Neutrophil (primary cell): ENCODE data around the gene ZBTB39.
"Not testable (repeated sequence)": the region's sequence is repeated elsewhere in the genome, so short reads cannot be mapped to it uniquely, and the experiment has no call there.

Source experiments
- H3K27ac ChIP-seq: fragments of 200-600 bp; sonication (generic); 2 replicates; pipeline ENCODE4 v1.5.1; 2016; ENCODE audit warnings: mild to moderate bottlenecking, moderate library complexity
- H3K27me3 ChIP-seq: fragments of 200-600 bp; sonication (generic); 2 replicates; pipeline ENCODE4 v1.6.0; 2016; ENCODE audit warnings: mild to moderate bottlenecking
- H3K36me3 ChIP-seq: fragments of 200-600 bp; sonication (generic); 2 replicates; pipeline ENCODE4 v1.5.1; 2017
- H3K4me1 ChIP-seq, 2 experiments: fragments of 200-600 bp in 1 of 2; sonication (generic) in 1 of 2; 1 replicate in 1 of 2; 2 replicates in 1 of 2; pipeline versions ENCODE4 v1.5.1 to v1.6.1; 2013 to 2016; ENCODE audit warnings: low read depth in 1 of 2, low read length in 1 of 2, mild to moderate bottlenecking in 1 of 2, moderate library complexity in 1 of 2; ENCODE audit not compliant: control insufficient read depth in 1 of 2, insufficient read depth in 1 of 2
- H3K4me3 ChIP-seq, 2 experiments: fragments of 200-600 bp in 1 of 2; sonication (generic) in 1 of 2; 1 replicate in 1 of 2; 2 replicates in 1 of 2; pipeline ENCODE4 v1.5.1; 2013 to 2016; ENCODE audit warnings: low read depth in 1 of 2, low read length in 1 of 2, mild to moderate bottlenecking in 1 of 2, moderate library complexity in 1 of 2
- H3K9me3 ChIP-seq: fragments of 200-600 bp; sonication (generic); 2 replicates; pipeline ENCODE4 v1.5.1; 2016
- TF ChIP-seq, protein P1 (sequence below): fragments of 200-600 bp; sonication (generic); IDR thresholded peaks from 2 replicates; pipeline ENCODE4 v1.5.1; 2016; ENCODE audit warnings: antibody characterized with exemption

The ZBTB39 gene

DNA sequence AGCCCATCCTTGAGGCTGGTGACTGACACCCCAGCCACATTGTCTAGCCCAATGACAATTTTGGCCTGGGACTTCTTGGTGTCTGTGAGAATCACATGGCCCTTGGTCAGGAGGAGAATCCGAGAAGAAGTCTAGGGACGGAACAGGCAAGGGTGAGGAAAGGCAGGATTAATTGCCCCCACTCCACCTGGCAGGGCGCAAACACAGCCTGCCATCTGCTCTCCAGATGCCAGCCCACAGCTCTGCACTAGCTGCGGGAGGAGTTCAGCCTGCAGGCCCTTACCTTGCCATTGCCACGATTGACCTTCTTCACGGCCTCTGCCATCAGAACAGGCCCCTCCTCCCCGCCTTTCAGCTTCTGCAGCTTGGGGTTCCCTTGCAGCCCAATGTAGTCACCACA, 23.1 kb upstream of the ZBTB39 start:
- Histone ChIP-seq H3K4me1 (peaks cover 0 to 6% of the 10 kb centered on the region in 2 experiments), H3K4me3 (no peak overlapping the region), H3K27ac (no peak overlapping the region), H3K27me3 (peaks cover 5% of the 10 kb centered on the region), H3K36me3 (no peaks in the 10 kb centered on the region), H3K9me3 (no peaks in the 10 kb centered on the region)
- TF ChIP-seq, protein P1, sequence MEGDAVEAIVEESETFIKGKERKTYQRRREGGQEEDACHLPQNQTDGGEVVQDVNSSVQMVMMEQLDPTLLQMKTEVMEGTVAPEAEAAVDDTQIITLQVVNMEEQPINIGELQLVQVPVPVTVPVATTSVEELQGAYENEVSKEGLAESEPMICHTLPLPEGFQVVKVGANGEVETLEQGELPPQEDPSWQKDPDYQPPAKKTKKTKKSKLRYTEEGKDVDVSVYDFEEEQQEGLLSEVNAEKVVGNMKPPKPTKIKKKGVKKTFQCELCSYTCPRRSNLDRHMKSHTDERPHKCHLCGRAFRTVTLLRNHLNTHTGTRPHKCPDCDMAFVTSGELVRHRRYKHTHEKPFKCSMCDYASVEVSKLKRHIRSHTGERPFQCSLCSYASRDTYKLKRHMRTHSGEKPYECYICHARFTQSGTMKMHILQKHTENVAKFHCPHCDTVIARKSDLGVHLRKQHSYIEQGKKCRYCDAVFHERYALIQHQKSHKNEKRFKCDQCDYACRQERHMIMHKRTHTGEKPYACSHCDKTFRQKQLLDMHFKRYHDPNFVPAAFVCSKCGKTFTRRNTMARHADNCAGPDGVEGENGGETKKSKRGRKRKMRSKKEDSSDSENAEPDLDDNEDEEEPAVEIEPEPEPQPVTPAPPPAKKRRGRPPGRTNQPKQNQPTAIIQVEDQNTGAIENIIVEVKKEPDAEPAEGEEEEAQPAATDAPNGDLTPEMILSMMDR, result no peak

DNA sequence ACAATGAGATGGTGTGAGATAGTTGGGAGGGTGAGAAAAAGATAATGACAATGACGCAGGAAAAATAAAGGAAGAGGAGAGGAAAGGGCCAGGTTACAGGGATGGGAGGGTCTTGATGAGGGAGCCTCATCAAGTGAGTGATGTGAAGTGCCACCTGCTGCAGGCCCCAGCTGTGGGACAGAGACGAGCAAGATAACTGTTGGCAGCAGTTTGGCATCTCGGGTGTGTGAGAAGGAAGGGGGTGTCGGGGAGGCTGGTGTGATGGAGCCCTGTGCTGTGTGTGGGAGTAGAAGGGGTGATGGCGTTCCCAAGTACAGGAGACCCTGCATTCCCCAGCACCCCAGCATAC, 21.4 kb upstream of the ZBTB39 start:
- TF ChIP-seq, protein P1, result no peak
- peaks cover 0 to 6% of the 10 kb centered on the region in 2 experiments for H3K4me1 ChIP-seq
- H3K9me3 ChIP-seq, result no peaks in the 10 kb centered on the region
- H3K36me3 ChIP-seq, result no peaks in the 10 kb centered on the region
- H3K27me3 ChIP-seq, result peaks cover 5% of the 10 kb centered on the region
- H3K27ac ChIP-seq, result no peak overlapping the region
- no peak overlapping the region for H3K4me3 ChIP-seq

DNA sequence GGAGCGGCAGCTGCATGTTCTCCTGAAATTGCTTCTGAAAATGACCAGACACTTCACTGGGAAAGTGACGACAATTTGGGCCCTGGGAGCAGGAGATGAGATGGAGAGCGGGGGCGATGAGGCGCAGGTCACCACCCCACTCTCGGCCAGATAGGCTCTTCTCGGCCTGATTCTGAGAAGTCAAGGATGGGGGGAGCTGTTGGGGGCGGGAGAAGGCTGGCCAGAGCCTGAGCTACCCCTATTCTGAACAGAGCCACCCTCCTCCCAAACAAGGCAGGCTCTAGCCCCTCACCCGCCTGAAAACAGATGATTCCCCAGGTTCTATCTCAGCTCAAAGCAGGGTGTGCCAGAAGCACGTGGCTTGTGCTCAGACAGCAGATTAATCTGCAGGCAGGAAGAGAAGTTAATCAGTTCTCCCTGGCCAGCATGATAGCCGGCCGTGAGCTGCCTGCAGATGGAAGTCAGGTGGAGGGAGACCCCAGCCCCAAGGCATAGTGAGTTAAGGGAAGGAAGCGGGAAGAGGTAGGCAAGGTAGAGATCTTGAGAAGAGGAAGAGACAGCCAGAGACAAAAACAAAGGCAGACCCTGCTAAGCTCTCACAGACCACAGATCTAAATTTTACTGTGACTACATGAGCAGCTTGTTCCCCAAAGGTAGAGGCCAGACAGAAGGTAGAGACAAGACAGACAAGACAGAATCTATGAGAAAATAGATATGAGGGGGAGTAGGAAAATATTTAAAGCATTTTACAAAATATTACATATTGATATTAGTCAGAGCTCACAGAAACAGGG, 20.9 kb upstream of the ZBTB39 start:
- H3K4me1 ChIP-seq, result peaks cover 0 to 6% of the 10 kb centered on the region in 2 experiments
- no peaks in the 10 kb centered on the region for H3K36me3 ChIP-seq
- H3K4me3 ChIP-seq, result no peak overlapping the region
- no peak overlapping the region for H3K27ac ChIP-seq
- H3K27me3 ChIP-seq, result peaks cover 5% of the 10 kb centered on the region
- TF ChIP-seq, protein P1, result no peak
- no peaks in the 10 kb centered on the region for H3K9me3 ChIP-seq

DNA sequence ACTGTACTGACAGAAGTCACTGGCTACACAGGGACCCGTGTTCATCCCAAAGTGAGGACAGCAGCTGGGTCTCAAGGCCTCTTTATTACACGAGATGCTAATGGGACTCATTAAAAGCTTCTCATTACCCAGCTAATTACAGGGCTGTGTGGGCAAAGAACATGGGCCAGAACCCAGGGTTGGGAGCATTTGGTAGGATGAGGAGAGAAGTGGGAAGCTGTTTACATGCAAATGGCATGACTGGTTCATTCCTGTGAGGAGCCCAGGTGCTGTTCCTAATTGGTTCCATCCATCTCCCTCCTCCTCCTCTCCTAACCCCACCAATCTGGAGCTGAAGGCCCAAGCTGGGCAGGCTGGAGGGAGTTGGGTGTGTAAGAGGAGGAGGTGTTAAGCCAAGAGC, 18.9 kb upstream of the ZBTB39 start:
- Histone ChIP-seq H3K4me1 (no peaks in the 10 kb centered on the region), H3K9me3 (no peaks in the 10 kb centered on the region), H3K27ac (no peak overlapping the region), H3K4me3 (no peak overlapping the region), H3K27me3 (peaks cover 5% of the 10 kb centered on the region), H3K36me3 (no peaks in the 10 kb centered on the region)
- TF ChIP-seq, protein P1, result no peak

DNA sequence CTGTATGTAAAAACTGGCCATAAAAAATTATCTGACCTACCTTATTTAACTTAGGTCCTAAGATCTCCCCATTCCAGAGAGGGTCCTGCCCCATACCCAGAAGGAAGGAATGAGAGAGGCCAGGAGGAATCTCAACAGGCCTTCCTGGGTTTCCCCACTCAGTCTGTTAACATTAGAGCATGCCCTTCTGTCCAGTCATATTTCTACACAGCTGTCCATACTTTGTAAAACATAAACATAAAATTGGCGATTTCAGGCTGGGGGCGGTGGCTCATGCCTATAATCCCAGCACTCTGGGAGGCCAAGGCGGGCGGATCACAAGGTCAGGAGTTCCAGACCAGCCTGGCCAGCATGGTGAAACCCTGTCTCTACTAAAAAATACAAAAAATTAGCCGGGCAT, 16.0 kb upstream of the ZBTB39 start:
- H3K9me3 ChIP-seq, H3K36me3 ChIP-seq: not testable (repeated sequence)

DNA sequence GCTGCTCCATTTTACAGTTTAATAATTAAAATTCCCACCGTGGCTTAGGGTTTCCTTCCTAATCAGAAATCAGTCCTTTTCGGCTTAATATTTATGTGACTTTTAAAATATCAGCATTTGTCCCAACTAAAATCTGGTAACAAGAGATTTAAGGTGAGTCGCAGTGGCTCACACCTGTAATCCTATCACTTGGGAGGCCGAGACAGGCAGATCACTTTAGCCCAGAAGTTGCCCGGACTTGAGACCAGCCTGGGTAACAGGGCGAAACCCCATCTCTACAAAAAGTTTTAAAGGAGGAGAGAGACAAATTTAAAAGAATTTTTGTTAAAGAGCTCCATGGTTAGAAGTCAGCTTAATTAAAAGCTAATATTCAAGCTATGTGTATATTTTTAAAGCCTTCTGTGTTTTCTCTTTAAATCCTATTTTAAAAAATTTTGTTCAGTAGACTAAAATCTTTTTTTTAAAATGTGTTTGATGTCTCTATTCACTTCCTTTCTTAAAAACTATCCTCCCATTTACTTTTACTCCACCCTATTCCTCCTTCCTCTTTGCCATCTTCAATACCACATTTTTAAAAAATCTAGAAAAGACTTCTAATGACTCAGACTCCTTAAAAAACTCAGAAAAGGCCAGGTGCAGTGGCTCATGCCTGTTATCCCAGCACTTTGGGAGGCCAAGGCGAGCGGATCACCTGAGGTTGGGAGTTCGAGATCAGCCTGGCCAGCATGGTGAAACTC, 13.8 kb upstream of the ZBTB39 start:
- TF ChIP-seq, protein P1, result no peak
- no peak overlapping the region for H3K4me3 ChIP-seq
- peaks cover 4% of the 10 kb centered on the region for H3K27me3 ChIP-seq
- H3K9me3 ChIP-seq, result no peaks in the 10 kb centered on the region
- no peak overlapping the region for H3K27ac ChIP-seq
- no peaks in the 10 kb centered on the region for H3K4me1 ChIP-seq
- no peaks in the 10 kb centered on the region for H3K36me3 ChIP-seq

More for the DNA sequence above, 16.0 kb upstream of the ZBTB39 start:
- not testable (repeated sequence) for H3K27ac ChIP-seq, H3K27me3 ChIP-seq, H3K4me1 ChIP-seq, H3K4me3 ChIP-seq
